A673 (cell line): Measurements from ENCODE around the gene LRRC18. TPM values are rescaled to one million over a fixed set of nuclear protein-coding genes. Genes with fewer than 3 reads are reported as not detected.

Source experiments
- BruUV-seq: library from RNA; stranded (reverse); fragments of 400-500 nt; replicated peaks from 2 replicates; lab custom pipeline; 2021; lab: Mats Ljungman, UMichigan
- CTCF ChIA-PET: fragments of 300-600 bp; sonication (Branson Sonifier 250); formaldehyde crosslinking; loops from one replicate; lab custom pipeline; 2022; ENCODE audit warnings: antibody characterized with exemption; lab: Charles Lee
- POLR2A ChIA-PET: fragments of 300-600 bp; sonication (Branson Sonifier 250); formaldehyde crosslinking; loops from one replicate; lab custom pipeline; 2022; ENCODE audit warnings: antibody characterized with exemption; ENCODE audit not compliant: low non-redundant PET; lab: Charles Lee
- DNase-seq: peaks from one replicate; pipeline ENCODE4 v3.0.0-alpha.2; 2015; ENCODE audit warnings: low spot score
- H3K27ac ChIP-seq: fragments of 200-600 bp; sonication (generic); 2 replicates; pipeline ENCODE4 v1.5.1; 2016; ENCODE audit warnings: mixed run types, low read depth, mild to moderate bottlenecking, mixed read lengths, antibody characterized with exemption, low read length; ENCODE audit not compliant: poor library complexity, severe bottlenecking
- H3K27me3 ChIP-seq: fragments of 200-600 bp; sonication (generic); replicated peaks from 2 replicates; pipeline ENCODE4 v1.6.1; 2017; ENCODE audit warnings: mixed run types, low read depth, mild to moderate bottlenecking, mixed read lengths, antibody characterized with exemption, low read length; ENCODE audit not compliant: insufficient read depth, poor library complexity
- H3K36me3 ChIP-seq: fragments of 200-600 bp; sonication (generic); 2 replicates; pipeline ENCODE4 v1.6.1; 2016; ENCODE audit warnings: mixed run types, mild to moderate bottlenecking, mixed read lengths, antibody characterized with exemption, low read length; ENCODE audit not compliant: insufficient read depth, poor library complexity, severe bottlenecking
- H3K4me1 ChIP-seq: fragments of 200-600 bp; sonication (generic); 2 replicates; pipeline ENCODE4 v1.6.1; 2017; ENCODE audit warnings: mixed run types, mild to moderate bottlenecking, mixed read lengths, antibody characterized with exemption, low read length; ENCODE audit not compliant: insufficient read depth, poor library complexity, severe bottlenecking
- H3K4me3 ChIP-seq: fragments of 200-600 bp; sonication (generic); 2 replicates; pipeline ENCODE4 v1.5.1; 2016; ENCODE audit warnings: low read depth, mixed run types, mild to moderate bottlenecking, mixed read lengths, low read length; ENCODE audit not compliant: poor library complexity, severe bottlenecking
- H3K9me3 ChIP-seq: fragments of 200-600 bp; sonication (generic); 2 replicates; pipeline ENCODE4 v1.6.1; 2016; ENCODE audit warnings: mixed run types, low read depth, mild to moderate bottlenecking, mixed read lengths, antibody characterized with exemption, low read length; ENCODE audit not compliant: poor library complexity, severe bottlenecking
- EZH2 ChIP-seq: fragments of 200-600 bp; sonication (generic); IDR thresholded peaks from 2 replicates; pipeline ENCODE4 v1.6.1; 2017; ENCODE audit warnings: borderline replicate concordance, low read depth, mild to moderate bottlenecking, mixed read lengths, antibody characterized with exemption, low read length; ENCODE audit not compliant: poor library complexity, severe bottlenecking
- intact Hi-C: fragments of 100-400 bp; cut with micrococcal nuclease; formaldehyde crosslinking; loops from one replicate; pipeline ENCODE4 v1.10.0; 2022; ENCODE audit not compliant: unreplicated experiment
- microRNA-seq: library from miRNA; unstranded; fragments of <30 nt; microRNA quantifications from one replicate; pipeline ENCODE4 v1.2.0, GENCODE V29; 2021
- total RNA-seq: library from RNA; stranded (reverse); gene quantifications from 2 replicates; pipeline ENCODE4 v1.2.3, GENCODE V29; 2021
- TF ChIP-seq, protein P1 (sequence below): fragments of 300-800, 200-600 bp; sonication (generic); conservative IDR thresholded peaks from 2 replicates; pipeline ENCODE4 v1.5.1; 2017; ENCODE audit warnings: low read depth, mild to moderate bottlenecking, antibody characterized with exemption, low read length, moderate library complexity, mixed read lengths

The LRRC18 gene
- total RNA-seq, 1 experiment from 2014 or later, result not detected

- H3K4me3 ChIP-seq, result no peak overlapping the region
- H3K36me3 ChIP-seq, result no peaks in the 10 kb centered on the region
- CTCF ChIA-PET, result no interaction called here
- POLR2A ChIA-PET, result no interaction called here
- TF ChIP-seq, protein P1, sequence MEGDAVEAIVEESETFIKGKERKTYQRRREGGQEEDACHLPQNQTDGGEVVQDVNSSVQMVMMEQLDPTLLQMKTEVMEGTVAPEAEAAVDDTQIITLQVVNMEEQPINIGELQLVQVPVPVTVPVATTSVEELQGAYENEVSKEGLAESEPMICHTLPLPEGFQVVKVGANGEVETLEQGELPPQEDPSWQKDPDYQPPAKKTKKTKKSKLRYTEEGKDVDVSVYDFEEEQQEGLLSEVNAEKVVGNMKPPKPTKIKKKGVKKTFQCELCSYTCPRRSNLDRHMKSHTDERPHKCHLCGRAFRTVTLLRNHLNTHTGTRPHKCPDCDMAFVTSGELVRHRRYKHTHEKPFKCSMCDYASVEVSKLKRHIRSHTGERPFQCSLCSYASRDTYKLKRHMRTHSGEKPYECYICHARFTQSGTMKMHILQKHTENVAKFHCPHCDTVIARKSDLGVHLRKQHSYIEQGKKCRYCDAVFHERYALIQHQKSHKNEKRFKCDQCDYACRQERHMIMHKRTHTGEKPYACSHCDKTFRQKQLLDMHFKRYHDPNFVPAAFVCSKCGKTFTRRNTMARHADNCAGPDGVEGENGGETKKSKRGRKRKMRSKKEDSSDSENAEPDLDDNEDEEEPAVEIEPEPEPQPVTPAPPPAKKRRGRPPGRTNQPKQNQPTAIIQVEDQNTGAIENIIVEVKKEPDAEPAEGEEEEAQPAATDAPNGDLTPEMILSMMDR, result no peak
- TF ChIP-seq EZH2, result no peak
- BruUV-seq, result no TSS peak
- intact Hi-C loops, result no loop called here
- H3K27ac ChIP-seq, result no peak overlapping the region
- H3K4me1 ChIP-seq, result no peaks in the 10 kb centered on the region
- no peaks in the 10 kb centered on the region for H3K9me3 ChIP-seq
- H3K27me3 ChIP-seq, result no peaks in the 10 kb centered on the region
- DNase-seq, result no peak
These were observed 61.5 kb downstream of the LRRC18 start for GRCh38 chr10:48878091-48878490.

DNA sequence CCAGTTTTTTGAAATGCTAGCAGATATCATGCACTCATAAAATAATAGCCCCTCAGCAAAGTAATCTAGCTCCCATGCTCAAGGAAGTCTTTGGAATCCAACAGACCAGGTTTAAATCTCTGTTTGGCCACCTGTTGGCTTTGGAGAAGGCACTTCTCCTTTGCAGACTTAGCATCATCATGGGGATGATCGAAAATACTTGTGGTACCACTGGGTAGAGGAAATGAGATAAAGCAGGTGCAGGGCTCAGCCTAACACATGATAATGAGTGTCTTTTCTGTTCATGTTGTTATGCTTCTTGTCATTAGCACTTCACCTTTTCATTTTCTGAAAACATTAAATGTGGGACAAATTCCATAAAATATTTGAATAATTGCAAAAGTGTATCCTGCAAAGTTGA is 67.4 kb downstream of the LRRC18 start:
- DNase-seq, result no peak
- intact Hi-C loops, result no loop called here

More for the DNA sequence above, 67.4 kb downstream of the LRRC18 start:
- Histone ChIP-seq H3K4me3 (no peak overlapping the region), H3K4me1 (no peaks in the 10 kb centered on the region), H3K27ac (no peak overlapping the region), H3K27me3 (no peaks in the 10 kb centered on the region), H3K9me3 (no peaks in the 10 kb centered on the region), H3K36me3 (no peaks in the 10 kb centered on the region)
- TF ChIP-seq, protein P1, result no peak
- no peak for TF ChIP-seq EZH2
- no TSS peak for BruUV-seq
- CTCF ChIA-PET, result no interaction called here
- POLR2A ChIA-PET, result no interaction called here

Small RNA genes lying within 50 kb of the gene (microRNA-seq; reads per million reads assigned to microRNA genes)
- gene MIR4294, result not detected

Other genes starting within 250 kb of the LRRC18 start
- 0.11 TPM in 2 replicates for gene VSTM4, start 175.7 kb upstream of the LRRC18 start, total RNA-seq
- gene FAM170B, start 194.2 kb upstream of the LRRC18 start, total RNA-seq, result not detected in 2 replicates
- gene TMEM273, start 248.6 kb upstream of the LRRC18 start, total RNA-seq, result not detected in 2 replicates